HCT116 (cell line): ENCODE data around the gene CLEC16A. TPM values are rescaled to one million over a fixed set of nuclear protein-coding genes. Genes with fewer than 3 reads are reported as not detected.

ENCODE experiments used
- ATAC-seq: fragments of 200-7000 bp; cut with Tn5 transposase; 2 replicates; pipeline ENCODE4 v1.9.1; 2020; ENCODE audit warnings: mild to moderate bottlenecking, moderate library complexity
- BruUV-seq: library from RNA; stranded (reverse); fragments of 400-500 nt; replicated peaks from 2 replicates; lab custom pipeline; 2021; lab: Mats Ljungman, UMichigan
- CTCF ChIA-PET: fragments of 300-600 bp; sonication (Branson Sonifier 250); formaldehyde crosslinking; loops from one replicate; lab custom pipeline; 2021; ENCODE audit warnings: antibody characterized with exemption; lab: Charles Lee
- POLR2A ChIA-PET: fragments of 300-600, 350-600 bp; sonication (Branson Sonifier 250); formaldehyde crosslinking; loops from one replicate; lab custom pipeline; 2021; ENCODE audit warnings: antibody characterized with exemption; lab: Charles Lee
- RAD21 ChIA-PET, 2 experiments: fragments of 300-600 bp; sonication (Branson Sonifier 250); formaldehyde crosslinking; loops; one replicate each; lab custom pipeline; 2023; ENCODE audit warnings: low total read pairs in 2 of 2; ENCODE audit not compliant: uncharacterized antibody in 2 of 2, unreplicated experiment in 2 of 2, low non-redundant PET in 1 of 2; lab: Charles Lee
- DNase-seq: peaks from one replicate; pipeline ENCODE4 v3.0.0-alpha.2; 2010; ENCODE audit warnings: low read depth, low spot score
- H2AFZ ChIP-seq: fragments of 200-600 bp; shearing (Covaris generic), sonication (generic); 2 replicates; pipeline ENCODE4 v1.6.1; 2017; ENCODE audit warnings: low read depth, mixed run types, mixed read lengths, antibody characterized with exemption, low read length; ENCODE audit not compliant: poor library complexity, severe bottlenecking
- H3K27ac ChIP-seq: 2 replicates; pipeline ENCODE4 v1.5.1; 2012; ENCODE audit warnings: low read depth, low read length
- H3K27me3 ChIP-seq: fragments of 200-600 bp; sonication (generic); 2 replicates; pipeline ENCODE4 v1.6.1; 2016; ENCODE audit warnings: mixed run types, low read length, mixed read lengths; ENCODE audit not compliant: insufficient read depth
- H3K36me3 ChIP-seq, 2 experiments: fragments of 200-500 bp in 1 of 2; fragments of 200-600 bp in 1 of 2; sonication (Bioruptor generic) in 1 of 2; sonication (generic) in 1 of 2; 2 replicates each; pipeline versions ENCODE4 v1.5.1 to v1.6.1; 2014 to 2016; ENCODE audit warnings: low read length in 2 of 2, inconsistent platforms in 1 of 2, mixed read lengths in 1 of 2, mixed run types in 1 of 2; ENCODE audit not compliant: insufficient read depth in 2 of 2, control insufficient read depth in 1 of 2
- H3K4me1 ChIP-seq, 2 experiments: fragments of 200-600 bp in 1 of 2; sonication (generic) in 1 of 2; 2 replicates each; pipeline versions ENCODE4 v1.5.1 to v1.6.1; 2012 to 2017; ENCODE audit warnings: low read length in 2 of 2, inconsistent platforms in 1 of 2, mild to moderate bottlenecking in 1 of 2, mixed read lengths in 1 of 2, mixed run types in 1 of 2, moderate library complexity in 1 of 2; ENCODE audit not compliant: insufficient read depth in 2 of 2, control insufficient read depth in 1 of 2
- H3K4me2 ChIP-seq: fragments of 200-600 bp; sonication (generic); 2 replicates; pipeline ENCODE4 v1.6.1; 2017; ENCODE audit warnings: mixed run types, low read length, mixed read lengths
- H3K4me3 ChIP-seq, 2 experiments: fragments of 200-600 bp in 1 of 2; sonication (generic) in 1 of 2; replicated peaks in 1 of 2; 2 replicates each; pipeline ENCODE4 v1.5.1; 2011 to 2016; ENCODE audit warnings: low read length in 2 of 2, control low read depth in 1 of 2, low read depth in 1 of 2, mild to moderate bottlenecking in 1 of 2, mixed read lengths in 1 of 2, mixed run types in 1 of 2
- H3K79me2 ChIP-seq: fragments of 200-600 bp; sonication (generic); 2 replicates; pipeline ENCODE4 v1.6.1; 2017; ENCODE audit warnings: mild to moderate bottlenecking, mixed run types, low read length, moderate library complexity, mixed read lengths; ENCODE audit not compliant: insufficient read depth
- H3K9ac ChIP-seq: fragments of 200-600 bp; sonication (generic); 2 replicates; pipeline ENCODE4 v1.6.1; 2016; ENCODE audit warnings: low read length, mixed read lengths
- H3K9me2 ChIP-seq: fragments of 200-600 bp; sonication (generic), shearing (Covaris generic); 2 replicates; pipeline ENCODE4 v1.6.1; 2017; ENCODE audit warnings: mixed run types, mild to moderate bottlenecking, moderate library complexity; ENCODE audit not compliant: insufficient read depth
- H3K9me3 ChIP-seq, 2 experiments: fragments of 200-500 bp in 1 of 2; fragments of 200-600 bp in 1 of 2; sonication (Bioruptor generic) in 1 of 2; sonication (generic) in 1 of 2; 2 replicates each; pipeline ENCODE4 v1.6.1; 2014 to 2017; ENCODE audit warnings: low read length in 2 of 2, mixed read lengths in 2 of 2, inconsistent platforms in 1 of 2, low read depth in 1 of 2, mild to moderate bottlenecking in 1 of 2, mixed run types in 1 of 2, moderate library complexity in 1 of 2; ENCODE audit not compliant: control insufficient read depth in 1 of 2, insufficient read depth in 1 of 2
- H4K20me1 ChIP-seq: fragments of 200-600 bp; sonication (generic), shearing (Covaris generic); 2 replicates; pipeline ENCODE4 v1.6.1; 2017; ENCODE audit warnings: mixed run types, mild to moderate bottlenecking, moderate library complexity; ENCODE audit not compliant: insufficient read depth
- EGR1 ChIP-seq: IDR thresholded peaks from 2 replicates; pipeline ENCODE4 v1.6.1; 2012; ENCODE audit warnings: low read depth
- ELF1 ChIP-seq: IDR thresholded peaks from 2 replicates; pipeline ENCODE4 v1.6.1; 2012; ENCODE audit warnings: low read depth, borderline replicate concordance
- EZH2 ChIP-seq: fragments of 200-600 bp; sonication (generic); IDR thresholded peaks from 2 replicates; pipeline ENCODE4 v1.6.1; 2017; ENCODE audit warnings: antibody characterized with exemption, mixed run types
- FOSL1 ChIP-seq: IDR thresholded peaks from 2 replicates; pipeline ENCODE4 v1.6.1; 2012; ENCODE audit warnings: low read depth
- POLR2A ChIP-seq: IDR thresholded peaks from 2 replicates; pipeline ENCODE4 v1.7.0; 2011; ENCODE audit warnings: borderline replicate concordance; ENCODE audit not compliant: insufficient read depth, insufficient read length; ENCODE audit errors: extremely low read depth
- RAD21 ChIP-seq: IDR thresholded peaks from 2 replicates; pipeline ENCODE4 v1.6.1; 2012; ENCODE audit warnings: low read depth, mild to moderate bottlenecking
- SP1 ChIP-seq: IDR thresholded peaks from 2 replicates; pipeline ENCODE4 v1.6.1; 2012; ENCODE audit warnings: low read depth
- ZFX ChIP-seq: fragments of 450-650 bp; IDR thresholded peaks from 2 replicates; pipeline ENCODE4 v1.6.1; 2017
- intact Hi-C: fragments of 100-400 bp; cut with micrococcal nuclease; formaldehyde crosslinking; loops from 2 replicates; pipeline ENCODE4 v1.10.0; 2022
- total RNA-seq: library from RNA; stranded (reverse); gene quantifications from one replicate; pipeline ENCODE4 v1.2.1, GENCODE V29; 2021; ENCODE audit not compliant: unreplicated experiment
- TF ChIP-seq, protein P1 (sequence below): IDR thresholded peaks from 2 replicates; pipeline ENCODE4 v1.6.1; 2012; ENCODE audit warnings: low read depth

The CLEC16A gene
- total RNA-seq, 1 experiment from 2014 or later = 18.0 TPM

DNA sequence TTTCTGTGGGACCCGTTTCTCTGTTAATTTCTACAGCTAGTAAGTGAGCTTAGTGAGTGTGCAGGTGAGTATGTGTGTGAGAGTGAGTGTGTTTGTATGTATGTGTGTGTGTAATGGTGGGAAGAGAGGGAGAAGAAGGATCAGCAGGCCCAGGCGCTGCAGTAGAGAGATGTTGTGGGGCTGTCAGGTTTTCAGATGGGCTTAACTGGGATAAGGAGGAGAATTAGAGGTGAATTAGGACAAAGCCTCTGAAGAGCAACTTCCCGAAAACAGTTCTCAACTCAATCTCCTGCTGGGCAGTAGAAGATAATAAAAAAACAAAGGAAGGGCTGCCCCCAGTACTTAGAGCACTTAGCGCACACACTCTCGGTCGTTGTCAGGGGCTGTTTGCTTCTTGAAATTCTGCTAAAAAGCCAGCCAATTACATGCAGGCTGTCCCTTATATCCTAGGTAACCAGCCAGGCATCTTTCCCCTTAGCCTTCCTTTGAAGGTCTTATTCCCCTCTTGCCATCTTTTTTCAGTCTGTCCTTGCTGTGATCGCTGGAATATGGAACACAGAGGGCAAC lies 63.4 kb downstream of the CLEC16A start:
- no peak overlapping the region for H3K4me3 ChIP-seq
- POLR2A ChIA-PET = no interaction called here
- no peaks in the 10 kb centered on the region for H4K20me1 ChIP-seq
- no peak for TF ChIP-seq SP1
- TF ChIP-seq ZFX = no peak
- no peak for TF ChIP-seq ELF1
- no peak for TF ChIP-seq RAD21
- no peak for TF ChIP-seq EGR1
- TF ChIP-seq, all 23 proteins: peak for 0
- no peak for DNase-seq
- no peak overlapping the region for H3K9ac ChIP-seq
- no peaks in the 10 kb centered on the region for H3K27me3 ChIP-seq
- no peak overlapping the region for H2AFZ ChIP-seq
- CTCF ChIA-PET = no interaction called here
- intact Hi-C loops = no loop called here
- BruUV-seq = no TSS peak
- H3K4me1 ChIP-seq = no peaks in the 10 kb centered on the region; a peak in 1 of 4 replicates
- no peaks in the 10 kb centered on the region for H3K9me3 ChIP-seq
- no peak overlapping the region for H3K27ac ChIP-seq
- no peaks in the 10 kb centered on the region for H3K79me2 ChIP-seq
- H3K9me2 ChIP-seq = no peaks in the 10 kb centered on the region
- no peak for ATAC-seq
- no peak overlapping the region for H3K4me2 ChIP-seq
- RAD21 ChIA-PET = no interaction called here
- H3K36me3 ChIP-seq = peaks cover 0 to 5% of the 10 kb centered on the region in 2 experiments; a peak in 1 of 4 replicates

GRCh38 chr16:11009027-11009755 lies 64.8 kb downstream of the CLEC16A start:
- TF ChIP-seq EZH2 = no peak
- no peak for TF ChIP-seq POLR2A
- TF ChIP-seq, protein P1, sequence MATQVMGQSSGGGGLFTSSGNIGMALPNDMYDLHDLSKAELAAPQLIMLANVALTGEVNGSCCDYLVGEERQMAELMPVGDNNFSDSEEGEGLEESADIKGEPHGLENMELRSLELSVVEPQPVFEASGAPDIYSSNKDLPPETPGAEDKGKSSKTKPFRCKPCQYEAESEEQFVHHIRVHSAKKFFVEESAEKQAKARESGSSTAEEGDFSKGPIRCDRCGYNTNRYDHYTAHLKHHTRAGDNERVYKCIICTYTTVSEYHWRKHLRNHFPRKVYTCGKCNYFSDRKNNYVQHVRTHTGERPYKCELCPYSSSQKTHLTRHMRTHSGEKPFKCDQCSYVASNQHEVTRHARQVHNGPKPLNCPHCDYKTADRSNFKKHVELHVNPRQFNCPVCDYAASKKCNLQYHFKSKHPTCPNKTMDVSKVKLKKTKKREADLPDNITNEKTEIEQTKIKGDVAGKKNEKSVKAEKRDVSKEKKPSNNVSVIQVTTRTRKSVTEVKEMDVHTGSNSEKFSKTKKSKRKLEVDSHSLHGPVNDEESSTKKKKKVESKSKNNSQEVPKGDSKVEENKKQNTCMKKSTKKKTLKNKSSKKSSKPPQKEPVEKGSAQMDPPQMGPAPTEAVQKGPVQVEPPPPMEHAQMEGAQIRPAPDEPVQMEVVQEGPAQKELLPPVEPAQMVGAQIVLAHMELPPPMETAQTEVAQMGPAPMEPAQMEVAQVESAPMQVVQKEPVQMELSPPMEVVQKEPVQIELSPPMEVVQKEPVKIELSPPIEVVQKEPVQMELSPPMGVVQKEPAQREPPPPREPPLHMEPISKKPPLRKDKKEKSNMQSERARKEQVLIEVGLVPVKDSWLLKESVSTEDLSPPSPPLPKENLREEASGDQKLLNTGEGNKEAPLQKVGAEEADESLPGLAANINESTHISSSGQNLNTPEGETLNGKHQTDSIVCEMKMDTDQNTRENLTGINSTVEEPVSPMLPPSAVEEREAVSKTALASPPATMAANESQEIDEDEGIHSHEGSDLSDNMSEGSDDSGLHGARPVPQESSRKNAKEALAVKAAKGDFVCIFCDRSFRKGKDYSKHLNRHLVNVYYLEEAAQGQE = no peak
- TF ChIP-seq FOSL1 = no peak
- no peaks in the 10 kb centered on the region; a peak in 1 of 4 replicates for H3K4me1 ChIP-seq
- ChIA-PET POLR2A (no interaction called here), RAD21 (interaction anchor here in 1 of 2 experiments (0.6 kb wide), 1 partner anchor 16 kb away, joined by 3 read pairs; no protein-coding TSS in a partner anchor), CTCF (no interaction called here)
- no peak overlapping the region for H3K4me3 ChIP-seq
- ATAC-seq (no peak), DNase-seq (no peak)
- H3K27ac ChIP-seq = no peak overlapping the region
- H3K9ac ChIP-seq = no peak overlapping the region
- BruUV-seq = no TSS peak
- H3K9me3 ChIP-seq = no peaks in the 10 kb centered on the region
- H3K4me2 ChIP-seq = no peak overlapping the region
- H3K9me2 ChIP-seq = no peaks in the 10 kb centered on the region
- intact Hi-C loops = no loop called here
- H2AFZ ChIP-seq = no peak overlapping the region
- no peaks in the 10 kb centered on the region for H3K79me2 ChIP-seq
- H3K36me3 ChIP-seq = no peaks in the 10 kb centered on the region
- H3K27me3 ChIP-seq = no peaks in the 10 kb centered on the region
- H4K20me1 ChIP-seq = no peaks in the 10 kb centered on the region
